Fibroblast of lung (primary cell): ENCODE measurements around the gene DNAJB2. TPM values are rescaled to one million over a fixed set of nuclear protein-coding genes. Genes with fewer than 3 reads are reported as not detected.

Source experiments
- DNase-seq, 2 donors: peaks; one replicate each; pipeline versions ENCODE4 v3.0.0 to v3.0.0-alpha.2; 2010; ENCODE audit warnings: low read depth in 2 of 2
- H2AFZ ChIP-seq: 2 replicates; pipeline ENCODE4 v1.5.1; 2012; ENCODE audit warnings: low read length, control low read depth, inconsistent platforms
- H3K27ac ChIP-seq: 2 replicates; pipeline ENCODE4 v1.5.1; 2011; ENCODE audit warnings: low read length, control low read depth; ENCODE audit not compliant: insufficient read depth
- H3K27me3 ChIP-seq: 2 replicates; pipeline ENCODE4 v1.5.1; 2011; ENCODE audit warnings: mild to moderate bottlenecking, low read length; ENCODE audit not compliant: control insufficient read depth, insufficient read depth
- H3K36me3 ChIP-seq: 2 replicates; pipeline ENCODE4 v1.5.1; 2011; ENCODE audit warnings: low read length; ENCODE audit not compliant: control insufficient read depth, insufficient read depth
- H3K4me1 ChIP-seq: 2 replicates; pipeline ENCODE4 v1.5.1; 2011; ENCODE audit warnings: low read length; ENCODE audit not compliant: control insufficient read depth, insufficient read depth; ENCODE audit errors: extremely low read depth
- H3K4me2 ChIP-seq: 2 replicates; pipeline ENCODE4 v1.5.1; 2011; ENCODE audit warnings: low read length, control low read depth; ENCODE audit not compliant: insufficient read depth; ENCODE audit errors: extremely low read depth
- H3K4me3 ChIP-seq, 4 experiments: fragments of 200-600 bp in 1 of 4; sonication (generic) in 1 of 4; replicated peaks in 1 of 4; 2 replicates each; pipeline ENCODE4 v1.5.1; 2011 to 2016; ENCODE audit warnings: low read length in 4 of 4, low read depth in 3 of 4, mild to moderate bottlenecking in 3 of 4, control low read depth in 2 of 4, inconsistent platforms in 1 of 4, mixed read lengths in 1 of 4; ENCODE audit not compliant: insufficient read depth in 1 of 4; ENCODE audit errors: control extremely low read depth in 1 of 4
- H3K79me2 ChIP-seq: 2 replicates; pipeline ENCODE4 v1.5.1; 2012; ENCODE audit warnings: mild to moderate bottlenecking, low read length, inconsistent platforms; ENCODE audit not compliant: control insufficient read depth, insufficient read depth
- H3K9ac ChIP-seq: 2 replicates; pipeline ENCODE4 v1.5.1; 2011; ENCODE audit warnings: mild to moderate bottlenecking, low read length, control low read depth; ENCODE audit not compliant: insufficient read depth
- H3K9me3 ChIP-seq: 2 replicates; pipeline ENCODE4 v1.5.1; 2012; ENCODE audit warnings: low read depth, low read length; ENCODE audit not compliant: control insufficient read depth, insufficient read depth
- H4K20me1 ChIP-seq: 2 replicates; pipeline ENCODE4 v1.5.1; 2011; ENCODE audit warnings: low read length; ENCODE audit not compliant: control insufficient read depth, insufficient read depth; ENCODE audit errors: extremely low read depth
- CTCF ChIP-seq, 2 donors: IDR thresholded peaks in 1 of 2; conservative IDR thresholded peaks in 1 of 2; 1 replicate in 1 of 2; 2 replicates in 1 of 2; pipeline ENCODE4 v1.5.1; 2011 to 2012; ENCODE audit warnings: low read length in 2 of 2, control low read depth in 1 of 2, inconsistent platforms in 1 of 2, low read depth in 1 of 2, mild to moderate bottlenecking in 1 of 2
- EZH2 ChIP-seq: IDR thresholded peaks from 2 replicates; pipeline ENCODE4 v1.5.1; 2012; ENCODE audit warnings: low read length, control low read depth, mild to moderate bottlenecking; ENCODE audit errors: missing control alignments
- polyA plus RNA-seq, 2 donors: library from polyadenylated mRNA; depleted of rRNA in 1 of 2; stranded (reverse) in 1 of 2; unstranded in 1 of 2; fragments of >200 nt; gene quantifications; 2 replicates each; pipeline ENCODE4 v1.2.1, GENCODE V29; 2011 to 2012; ENCODE audit warnings: missing spikeins in 1 of 2
- total RNA-seq: library from RNA; depleted of rRNA; stranded (reverse); fragments of >200 nt; gene quantifications from 2 replicates; pipeline ENCODE4 v1.2.1, GENCODE V29; 2014

The DNAJB2 gene
- total and polyA plus RNA-seq, 2 donors (not counting 1 experiment from before 2014, with no cell fraction given) = 29.8 to 81.3 TPM

GRCh38 chr2:219248845-219249202 lies 30.3 kb upstream of the DNAJB2 start:
- Histone ChIP-seq H4K20me1 (no peaks in the 10 kb centered on the region), H3K4me3 (no peak overlapping the region), H3K27ac (peak overlapping the region; percentile 56), H3K79me2 (peaks cover 15% of the 10 kb centered on the region), H3K9me3 (no peaks in the 10 kb centered on the region), H3K4me1 (peaks cover 21% of the 10 kb centered on the region), H3K9ac (no peak overlapping the region), H3K36me3 (peaks cover 18% of the 10 kb centered on the region), H3K27me3 (peaks cover 2% of the 10 kb centered on the region), H2AFZ (no peak overlapping the region), H3K4me2 (no peak overlapping the region)
- no peak for DNase-seq
- TF ChIP-seq CTCF (conservative IDR thresholded peaks at IDR 0.05 in 1 of 2, IDR thresholded peaks at IDR 0.05 in 1 of 2; ENCODE audit: low read depth in 1 of 2, low read length in 2 of 2) (no peak), EZH2 (no peak)

- H3K4me1 ChIP-seq = peaks cover 23% of the 10 kb centered on the region
- H2AFZ ChIP-seq = no peak overlapping the region
- H3K4me2 ChIP-seq = peak overlapping the region; percentile 25
- H3K27me3 ChIP-seq = peaks cover 2% of the 10 kb centered on the region
- H3K9ac ChIP-seq = no peak overlapping the region
- H3K27ac ChIP-seq = peak overlapping the region; percentile 56
- H3K4me3 ChIP-seq = no peak overlapping the region
- DNase-seq = peak; percentile 70 to 91
- H4K20me1 ChIP-seq = no peaks in the 10 kb centered on the region
- H3K36me3 ChIP-seq = peaks cover 18% of the 10 kb centered on the region
- no peaks in the 10 kb centered on the region for H3K9me3 ChIP-seq
- no peak for TF ChIP-seq EZH2
- no peak for TF ChIP-seq CTCF (conservative IDR thresholded peaks at IDR 0.05 in 1 of 2, IDR thresholded peaks at IDR 0.05 in 1 of 2; ENCODE audit: low read depth in 1 of 2, low read length in 2 of 2)
- peaks cover 15% of the 10 kb centered on the region for H3K79me2 ChIP-seq
Measured at GRCh38 chr2:219249203-219249980, 29.8 kb upstream of the DNAJB2 start.

GRCh38 chr2:219250049-219250781 lies 29.0 kb upstream of the DNAJB2 start:
- Histone ChIP-seq H3K36me3 (peaks cover 18% of the 10 kb centered on the region), H3K4me1 (peaks cover 26% of the 10 kb centered on the region), H3K79me2 (peaks cover 15% of the 10 kb centered on the region), H2AFZ (no peak overlapping the region), H3K4me3 (no peak overlapping the region), H3K27ac (peak overlapping the region; percentile 56), H3K9me3 (no peaks in the 10 kb centered on the region), H3K4me2 (peak overlapping the region; percentile 25), H3K27me3 (peaks cover 7% of the 10 kb centered on the region), H4K20me1 (no peaks in the 10 kb centered on the region), H3K9ac (no peak overlapping the region)
- TF ChIP-seq CTCF (conservative IDR thresholded peaks at IDR 0.05 in 1 of 2, IDR thresholded peaks at IDR 0.05 in 1 of 2; ENCODE audit: low read depth in 1 of 2, low read length in 2 of 2) (no peak), EZH2 (no peak)
- peak in 1 of 2 donors; percentile 36 for DNase-seq
